Type B pancreatic cell (in vitro differentiated cells): ENCODE results near the gene CCDC61. TPM values are rescaled to one million over a fixed set of nuclear protein-coding genes. Genes with fewer than 3 reads are reported as not detected.

Source experiments
- DNase-seq: peaks from one replicate; pipeline ENCODE4 v3.0.0; 2021; ENCODE audit warnings: mixed read lengths; ENCODE audit not compliant: unreplicated experiment; ENCODE audit errors: extremely low spot score
- H3K27ac Mint-ChIP-seq: 2 replicates; pipeline ENCODE4 v1.8.0; 2021; ENCODE audit warnings: mild to moderate bottlenecking, mixed read lengths
- H3K27me3 Mint-ChIP-seq: 2 replicates; pipeline ENCODE4 v1.8.0; 2021; ENCODE audit warnings: mixed read lengths
- H3K36me3 Mint-ChIP-seq: 2 replicates; pipeline ENCODE4 v1.8.0; 2021; ENCODE audit warnings: mixed read lengths
- H3K4me1 Mint-ChIP-seq: one replicate; pipeline ENCODE4 v1.8.0; 2021; ENCODE audit warnings: mixed read lengths; ENCODE audit not compliant: unreplicated experiment
- H3K4me3 Mint-ChIP-seq: 2 replicates; pipeline ENCODE4 v1.8.0; 2021; ENCODE audit warnings: mild to moderate bottlenecking, mixed read lengths
- H3K9me3 Mint-ChIP-seq: 2 replicates; pipeline ENCODE4 v1.8.0; 2021; ENCODE audit warnings: mixed read lengths
- total RNA-seq: library from RNA; stranded (reverse); gene quantifications from 2 replicates; pipeline ENCODE4 v1.2.1, GENCODE V29; 2021; ENCODE audit warnings: low replicate concordance
- TF ChIP-seq, protein P1 (sequence below): fragments of 200-600 bp; sonication (generic); conservative IDR thresholded peaks from 2 replicates; pipeline ENCODE4 v1.5.0; 2021; ENCODE audit warnings: antibody characterized with exemption, mild to moderate bottlenecking

The CCDC61 gene
- total RNA-seq, 1 donor from 2014 or later: 19.4 TPM

DNA sequence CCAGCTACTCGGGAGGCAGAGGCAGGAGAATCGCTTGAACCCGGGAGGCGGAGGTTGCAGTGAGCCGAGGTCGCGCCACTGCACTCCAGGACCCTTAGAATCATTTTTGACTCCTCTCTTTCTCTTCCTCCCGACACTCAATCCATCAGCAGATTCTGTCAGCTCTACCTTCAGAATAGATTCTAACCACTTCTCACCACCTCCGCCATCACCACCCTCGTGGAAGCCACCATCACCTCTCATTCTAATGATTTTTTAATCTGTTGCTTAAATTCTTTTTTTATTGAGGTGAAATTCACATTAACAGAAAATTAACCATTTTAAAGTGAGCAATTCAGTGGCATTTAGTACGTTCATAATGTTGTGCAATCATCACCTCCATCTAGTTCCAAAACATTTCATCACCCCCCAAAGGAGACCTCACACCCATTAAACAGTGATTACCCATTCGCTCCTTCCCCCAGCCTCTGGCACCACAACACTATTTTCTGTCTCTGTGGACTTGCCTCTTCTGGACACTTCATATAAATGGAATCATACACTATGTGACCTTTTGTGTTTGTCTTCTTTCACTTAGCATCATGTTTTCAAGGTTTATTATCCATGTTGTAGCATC lies 5.0 kb upstream of the CCDC61 start:
- TF ChIP-seq, protein P1, sequence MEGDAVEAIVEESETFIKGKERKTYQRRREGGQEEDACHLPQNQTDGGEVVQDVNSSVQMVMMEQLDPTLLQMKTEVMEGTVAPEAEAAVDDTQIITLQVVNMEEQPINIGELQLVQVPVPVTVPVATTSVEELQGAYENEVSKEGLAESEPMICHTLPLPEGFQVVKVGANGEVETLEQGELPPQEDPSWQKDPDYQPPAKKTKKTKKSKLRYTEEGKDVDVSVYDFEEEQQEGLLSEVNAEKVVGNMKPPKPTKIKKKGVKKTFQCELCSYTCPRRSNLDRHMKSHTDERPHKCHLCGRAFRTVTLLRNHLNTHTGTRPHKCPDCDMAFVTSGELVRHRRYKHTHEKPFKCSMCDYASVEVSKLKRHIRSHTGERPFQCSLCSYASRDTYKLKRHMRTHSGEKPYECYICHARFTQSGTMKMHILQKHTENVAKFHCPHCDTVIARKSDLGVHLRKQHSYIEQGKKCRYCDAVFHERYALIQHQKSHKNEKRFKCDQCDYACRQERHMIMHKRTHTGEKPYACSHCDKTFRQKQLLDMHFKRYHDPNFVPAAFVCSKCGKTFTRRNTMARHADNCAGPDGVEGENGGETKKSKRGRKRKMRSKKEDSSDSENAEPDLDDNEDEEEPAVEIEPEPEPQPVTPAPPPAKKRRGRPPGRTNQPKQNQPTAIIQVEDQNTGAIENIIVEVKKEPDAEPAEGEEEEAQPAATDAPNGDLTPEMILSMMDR: no peak
- Mint-ChIP-seq H3K27ac (no peak overlapping the region), H3K4me3 (no peak overlapping the region), H3K4me1 (no peaks in the 10 kb centered on the region), H3K9me3 (no peaks in the 10 kb centered on the region), H3K27me3 (peaks cover 17% of the 10 kb centered on the region), H3K36me3 (no peaks in the 10 kb centered on the region)
- DNase-seq: no peak

- Mint-ChIP-seq H3K27ac (no peak overlapping the region), H3K4me3 (no peak overlapping the region), H3K27me3 (peaks cover 15% of the 10 kb centered on the region), H3K4me1 (peaks cover 16% of the 10 kb centered on the region), H3K36me3 (peaks cover 3% of the 10 kb centered on the region), H3K9me3 (no peaks in the 10 kb centered on the region)
- TF ChIP-seq, protein P1: no peak
- DNase-seq: no peak
Measured at GRCh38 chr19:45994456-45994997, 740 bp upstream of the CCDC61 start.

DNA sequence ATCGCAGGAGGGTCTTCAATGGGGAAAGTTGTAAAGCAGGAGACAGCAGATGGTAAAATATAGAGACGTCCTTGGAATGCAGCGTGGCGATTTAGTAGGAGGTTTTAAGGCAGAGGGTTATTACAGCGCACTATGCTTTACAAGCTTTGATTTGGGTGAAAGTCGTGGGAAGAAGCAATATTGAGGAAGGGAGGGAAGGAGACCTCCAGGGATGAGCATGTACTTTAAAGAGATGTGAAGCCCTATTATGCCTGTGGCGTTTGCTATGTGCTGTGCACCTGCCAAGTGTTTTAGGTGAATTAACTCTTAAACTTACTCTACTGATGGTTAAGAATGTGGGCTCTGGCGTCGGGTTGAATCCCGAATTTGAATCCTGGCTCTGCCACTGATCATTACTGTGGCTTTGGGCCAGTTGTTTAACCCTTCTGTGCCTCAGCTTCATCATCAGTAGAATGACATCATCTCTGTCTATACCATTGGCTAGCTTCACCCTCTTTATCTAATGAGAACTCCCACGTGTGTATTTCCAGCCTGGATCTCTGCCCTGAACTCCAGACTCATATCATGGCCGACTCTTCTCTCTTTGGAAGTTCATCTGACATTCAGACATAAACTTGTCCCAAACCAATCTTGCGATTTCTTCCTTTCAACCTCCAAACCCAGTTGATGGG lies 583 bp downstream of the CCDC61 start:
- no peak for DNase-seq
- peaks cover 27% of the 10 kb centered on the region for H3K4me1 Mint-ChIP-seq
- H3K36me3 Mint-ChIP-seq: peaks cover 3% of the 10 kb centered on the region
- TF ChIP-seq, protein P1: no peak
- H3K27ac Mint-ChIP-seq: no peak overlapping the region
- no peak overlapping the region for H3K4me3 Mint-ChIP-seq
- no peaks in the 10 kb centered on the region for H3K9me3 Mint-ChIP-seq
- H3K27me3 Mint-ChIP-seq: peaks cover 19% of the 10 kb centered on the region

- H3K4me1 Mint-ChIP-seq: peaks cover 27% of the 10 kb centered on the region
- no peak overlapping the region for H3K4me3 Mint-ChIP-seq
- no peak for DNase-seq
- peaks cover 19% of the 10 kb centered on the region for H3K27me3 Mint-ChIP-seq
- H3K27ac Mint-ChIP-seq: peak overlapping the region; percentile 53
- no peaks in the 10 kb centered on the region for H3K9me3 Mint-ChIP-seq
- TF ChIP-seq, protein P1: no peak
- peaks cover 3% of the 10 kb centered on the region for H3K36me3 Mint-ChIP-seq
Measured at GRCh38 chr19:45996933-45997332, 1.7 kb downstream of the CCDC61 start.

GRCh38 chr19:45998834-45999233 lies 3.6 kb downstream of the CCDC61 start:
- peak overlapping the region; percentile 86 for H3K4me3 Mint-ChIP-seq
- H3K27me3 Mint-ChIP-seq: peaks cover 19% of the 10 kb centered on the region
- DNase-seq: no peak
- peaks cover 3% of the 10 kb centered on the region for H3K36me3 Mint-ChIP-seq
- peaks cover 27% of the 10 kb centered on the region for H3K4me1 Mint-ChIP-seq
- no peak overlapping the region for H3K27ac Mint-ChIP-seq
- no peaks in the 10 kb centered on the region for H3K9me3 Mint-ChIP-seq
- TF ChIP-seq, protein P1: no peak
